ENCODE results near the gene POU2F2.

POU2F2 gene

DNA sequence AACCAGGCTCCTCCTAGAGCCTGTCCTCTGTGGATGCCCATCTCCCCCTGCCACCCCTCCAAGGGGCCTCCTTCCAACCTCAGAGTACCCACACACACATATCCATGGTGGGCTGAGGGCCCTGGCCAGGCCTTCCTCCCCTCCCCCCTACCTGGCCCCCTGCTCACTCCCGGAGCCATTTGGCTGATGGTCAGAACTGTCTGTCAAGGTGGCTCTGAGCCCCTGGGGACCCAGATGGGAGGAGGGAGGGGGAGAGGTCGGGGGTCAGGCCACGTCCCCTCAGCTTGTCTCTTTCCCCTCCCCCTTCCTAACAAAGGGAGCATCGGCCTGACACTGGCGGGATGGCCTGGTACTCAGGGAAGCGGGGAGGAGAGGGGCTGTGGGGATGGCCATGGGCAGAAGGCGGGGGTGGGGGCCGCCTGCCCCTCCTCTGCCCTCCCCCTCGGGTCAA, 18.7 kb upstream of the POU2F2 start:
- DNase-seq (ENCODE audit: low read depth): no peak
- no peak for TF ChIP-seq CTCF (conservative IDR thresholded peaks at IDR 0.05; ENCODE audit: control insufficient read depth, insufficient read depth, low read depth, low read length)
- H3K4me3 ChIP-seq (ENCODE audit: control insufficient read depth, low read depth, low read length): no peak overlapping the region

GRCh38 chr19:42150364-42150763, 18.1 kb upstream of the POU2F2 start:
- DNase-seq (ENCODE audit: low read depth): no peak
- H3K4me3 ChIP-seq (ENCODE audit: control insufficient read depth, low read depth, low read length): no peak overlapping the region
- no peak for TF ChIP-seq CTCF (conservative IDR thresholded peaks at IDR 0.05; ENCODE audit: control insufficient read depth, insufficient read depth, low read depth, low read length)

- no peak for TF ChIP-seq CTCF (conservative IDR thresholded peaks at IDR 0.05; ENCODE audit: control insufficient read depth, insufficient read depth, low read depth, low read length)
- H3K4me3 ChIP-seq (ENCODE audit: control insufficient read depth, low read depth, low read length): no peak overlapping the region
- DNase-seq (ENCODE audit: low read depth): no peak
Observed at GRCh38 chr19:42149447-42150202, 17.4 kb upstream of the POU2F2 start.

DNA sequence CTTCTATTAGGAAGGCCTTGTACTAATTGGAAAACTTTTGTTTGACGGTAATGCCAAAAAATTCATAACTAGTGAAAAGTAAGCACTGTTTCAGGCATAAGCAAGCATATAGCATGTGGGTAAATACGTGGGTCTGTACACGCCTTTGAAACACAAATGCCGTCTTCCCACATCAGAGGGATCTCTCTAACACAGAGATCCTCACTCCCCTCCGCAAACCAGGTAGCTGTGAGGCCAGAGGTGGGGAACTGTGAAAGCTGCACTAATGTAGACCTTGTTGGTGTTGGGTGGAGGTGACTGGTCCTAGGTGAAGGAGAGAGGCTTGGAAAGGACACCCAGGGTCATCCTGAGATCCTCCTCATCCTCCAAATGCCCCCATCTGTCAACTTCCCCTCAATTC, 16.0 kb upstream of the POU2F2 start:
- no peak for DNase-seq (ENCODE audit: low read depth)
- no peak for TF ChIP-seq CTCF (conservative IDR thresholded peaks at IDR 0.05; ENCODE audit: control insufficient read depth, insufficient read depth, low read depth, low read length)
- H3K4me3 ChIP-seq (ENCODE audit: control insufficient read depth, low read depth, low read length): no peak overlapping the region

- H3K4me3 ChIP-seq (ENCODE audit: control insufficient read depth, low read depth, low read length): no peak overlapping the region
- TF ChIP-seq CTCF (conservative IDR thresholded peaks at IDR 0.05; ENCODE audit: control insufficient read depth, insufficient read depth, low read depth, low read length): no peak
- DNase-seq (ENCODE audit: low read depth): peak; percentile 36
Observed at GRCh38 chr19:42143341-42144234, 11.3 kb upstream of the POU2F2 start.

- peak; percentile 61 for DNase-seq (ENCODE audit: low read depth)
- no peak for TF ChIP-seq CTCF (conservative IDR thresholded peaks at IDR 0.05; ENCODE audit: control insufficient read depth, insufficient read depth, low read depth, low read length)
- H3K4me3 ChIP-seq (ENCODE audit: control insufficient read depth, low read depth, low read length): no peak overlapping the region
Observed at GRCh38 chr19:42140125-42140754, 8.0 kb upstream of the POU2F2 start.

Data from fibroblast of mammary gland (primary cell).